GM21528 (cell line): ENCODE results near the gene CROCC2.
A peak's percentile ranks its signal among the peaks of the same experiment; 100 is the strongest.

Experiments used
- ATAC-seq: cut with Tn5 transposase; IDR thresholded peaks from one replicate; pipeline ENCODE4 v1.9.1; 2021; ENCODE audit warnings: mild to moderate bottlenecking, moderate library complexity; ENCODE audit not compliant: unreplicated experiment, low FRiP score

Gene CROCC2

DNA sequence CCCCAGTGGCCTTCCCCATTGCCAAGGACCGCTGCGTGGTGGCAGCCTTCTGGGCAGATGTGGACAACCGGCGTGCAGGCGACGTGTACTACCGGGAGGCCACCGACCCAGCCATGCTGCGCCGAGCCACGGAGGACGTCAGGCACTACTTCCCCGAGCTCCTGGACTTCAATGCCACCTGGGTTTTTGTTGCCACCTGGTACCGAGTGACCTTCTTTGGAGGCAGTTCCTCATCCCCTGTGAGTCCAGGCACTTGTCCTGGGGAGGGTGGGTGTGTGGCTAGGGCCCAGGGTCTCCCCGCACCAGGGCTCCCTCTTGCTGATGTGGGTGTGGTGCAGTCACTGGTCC, 124.2 kb downstream of the CROCC2 start:
- ATAC-seq, result no peak

- ATAC-seq, result no peak
These were observed 124.7 kb downstream of the CROCC2 start for GRCh38 chr2:241030883-241031282.

DNA sequence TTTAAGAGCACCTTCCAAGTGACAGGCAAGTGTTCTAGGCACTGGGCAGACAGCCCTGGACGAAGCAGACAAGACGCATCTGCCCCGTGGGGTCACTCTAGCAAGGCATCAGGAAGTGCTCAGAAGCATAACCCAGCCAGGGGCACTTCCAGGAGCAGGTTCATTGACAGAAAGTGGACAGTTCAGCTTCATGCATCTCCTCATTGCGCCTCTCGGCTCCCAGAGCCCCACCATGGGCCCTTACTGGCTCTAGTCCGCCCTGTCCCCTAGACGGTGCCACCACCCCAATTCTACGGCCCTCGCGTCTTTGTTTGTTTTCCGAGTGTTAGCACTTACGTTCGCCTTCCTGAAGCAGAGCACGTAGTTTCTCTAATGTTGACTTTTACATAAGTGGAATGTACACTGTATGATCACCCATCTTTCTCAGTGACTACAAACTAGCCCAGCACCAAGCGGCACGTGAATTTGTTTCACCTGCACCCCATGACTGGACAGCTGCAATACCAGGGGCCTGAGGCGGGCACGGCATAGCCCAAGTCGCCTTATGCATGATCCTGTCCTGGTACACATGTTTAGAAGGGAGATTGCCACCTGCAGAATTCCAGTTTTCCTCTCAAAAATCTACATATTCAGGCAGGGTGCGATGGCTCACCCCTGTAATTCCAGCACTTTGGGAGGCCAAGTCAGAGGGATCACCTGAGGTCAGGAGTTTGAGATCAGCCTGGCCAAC, 125.5 kb downstream of the CROCC2 start:
- ATAC-seq, result no peak

DNA sequence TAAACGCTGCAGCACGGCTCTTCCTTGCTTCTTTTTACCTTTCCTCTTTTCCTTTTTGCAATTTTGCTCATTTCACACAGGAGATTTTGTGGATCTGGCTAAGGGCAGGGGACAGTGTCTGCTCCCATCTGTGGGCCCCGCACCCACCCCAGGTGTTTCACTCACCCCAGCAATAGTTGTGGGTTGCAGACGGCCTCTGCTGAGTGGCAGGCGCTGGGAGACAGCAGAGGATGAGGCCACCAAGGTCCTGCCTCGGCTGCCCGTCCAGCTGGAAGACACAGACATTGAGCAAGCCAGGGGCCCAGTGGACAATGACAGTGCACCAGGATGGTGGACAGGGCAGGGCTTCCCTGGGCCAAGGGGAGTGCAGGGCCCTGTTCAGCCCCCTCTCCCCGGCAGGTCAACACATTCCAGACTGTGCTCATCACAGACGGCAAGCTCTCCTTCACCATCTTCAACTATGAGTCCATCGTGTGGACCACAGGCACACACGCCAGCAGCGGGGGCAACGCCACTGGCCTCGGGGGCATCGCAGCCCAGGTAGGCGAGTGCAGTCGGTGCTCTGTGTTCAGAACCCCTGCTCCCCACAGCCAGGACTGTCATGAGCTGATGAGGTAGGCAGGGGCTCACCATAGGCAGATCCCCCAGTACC, 127.3 kb downstream of the CROCC2 start:
- ATAC-seq, result no peak

DNA sequence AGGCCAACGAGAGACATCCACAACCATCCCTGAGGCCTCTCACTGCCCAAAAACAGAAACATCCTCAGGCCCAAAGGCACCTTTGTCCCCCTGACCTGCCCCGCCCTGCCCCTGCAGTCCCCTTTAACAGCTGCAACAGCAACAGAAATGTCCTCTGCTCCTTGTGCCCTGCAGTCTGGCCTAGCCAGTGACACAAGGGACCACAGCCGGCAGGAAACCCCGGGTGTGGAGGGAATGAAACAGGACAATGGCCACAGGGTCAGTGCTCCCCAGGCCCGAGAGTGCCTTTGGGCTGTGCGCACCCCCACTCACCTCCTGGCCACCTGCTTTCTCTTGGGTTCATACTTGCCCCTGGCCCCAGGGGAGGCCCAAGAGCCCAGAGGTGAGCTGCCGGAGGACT, 127.9 kb downstream of the CROCC2 start:
- ATAC-seq, result no peak

DNA sequence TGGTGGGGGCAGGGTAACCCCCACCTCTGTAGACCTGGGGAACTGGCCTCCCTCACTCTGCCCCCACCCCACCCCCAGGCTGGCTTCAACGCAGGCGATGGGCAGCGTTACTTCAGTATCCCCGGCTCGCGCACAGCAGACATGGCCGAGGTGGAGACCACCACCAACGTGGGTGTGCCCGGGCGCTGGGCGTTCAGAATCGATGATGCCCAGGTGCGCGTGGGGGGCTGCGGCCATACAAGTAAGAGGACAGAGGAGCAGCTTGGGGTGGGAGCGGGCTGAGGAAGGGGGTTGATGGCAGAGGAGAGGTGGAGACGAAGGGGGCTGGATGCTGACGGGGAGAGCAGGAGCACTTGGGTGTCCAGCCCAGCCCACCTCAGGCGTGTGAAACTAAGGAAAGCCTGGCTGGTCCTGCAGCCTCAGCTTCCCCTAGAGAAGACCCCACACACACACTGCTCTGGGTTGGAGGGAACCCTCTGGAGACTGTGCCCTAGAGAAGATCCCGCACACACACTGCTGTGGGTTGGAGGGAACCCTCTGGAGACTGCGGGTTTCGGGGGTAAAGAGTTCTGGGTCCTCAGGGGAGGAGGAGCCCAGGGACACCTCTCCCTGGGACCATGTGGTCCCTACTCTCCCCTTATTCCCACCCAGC, 128.5 kb downstream of the CROCC2 start:
- no peak for ATAC-seq

- ATAC-seq, result no peak
These were observed 129.1 kb downstream of the CROCC2 start for GRCh38 chr2:241035142-241035817.

DNA sequence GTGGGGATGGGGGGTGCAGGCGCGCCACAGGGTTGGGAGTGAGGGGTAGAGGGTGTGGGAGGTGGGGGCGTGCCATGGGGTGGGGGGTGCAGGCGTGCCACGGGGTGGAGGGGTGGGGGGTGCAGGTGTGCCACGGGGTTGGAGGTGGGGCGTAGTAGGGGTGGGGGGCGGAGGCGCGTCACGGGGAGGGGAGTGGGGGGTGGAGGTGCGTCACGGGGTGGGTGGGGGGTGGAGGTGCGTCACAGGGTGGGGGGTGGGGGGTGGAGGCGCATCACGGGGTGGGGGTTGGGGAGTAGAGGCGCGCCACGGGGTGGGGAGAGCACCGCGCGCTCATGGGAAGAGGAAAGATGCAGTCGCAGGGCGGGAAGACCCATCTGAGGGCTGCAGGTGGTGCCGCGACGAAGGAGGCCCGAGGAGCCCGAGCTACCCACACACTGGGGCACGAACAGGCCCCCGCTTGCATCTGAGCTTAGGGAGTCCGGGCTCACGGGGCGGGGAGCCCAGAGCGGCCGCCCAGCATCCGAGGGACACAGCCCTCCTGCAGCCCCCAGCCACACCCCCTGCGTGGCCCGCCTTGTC, 129.8 kb downstream of the CROCC2 start:
- no peak for ATAC-seq

DNA sequence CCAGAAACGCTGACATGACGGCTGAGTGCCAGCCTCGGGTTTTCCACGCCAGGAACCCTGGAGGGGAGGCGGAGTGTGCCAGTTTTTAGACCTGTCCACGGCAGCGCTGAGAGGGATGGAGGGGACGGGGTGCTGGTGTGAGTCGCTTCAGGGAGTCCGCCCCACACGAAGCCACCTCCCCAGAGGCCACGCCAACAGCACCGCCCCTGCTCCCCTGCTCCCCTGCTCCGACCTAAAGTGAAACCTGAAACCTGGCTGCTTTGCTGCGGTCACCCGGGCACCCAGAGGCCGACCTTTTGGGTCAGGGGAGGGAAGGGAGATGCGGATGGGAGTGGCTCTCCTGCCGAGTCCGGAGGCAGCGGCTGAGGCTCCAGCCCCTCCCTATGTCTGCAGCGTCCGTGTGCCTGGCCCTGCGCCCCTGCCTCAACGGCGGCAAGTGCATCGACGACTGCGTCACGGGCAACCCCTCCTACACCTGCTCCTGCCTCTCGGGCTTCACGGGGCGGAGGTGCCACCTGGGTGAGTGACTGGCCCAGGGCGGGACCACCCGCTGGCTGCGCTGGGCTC, 130.3 kb downstream of the CROCC2 start:
- ATAC-seq, result peak; percentile 70

DNA sequence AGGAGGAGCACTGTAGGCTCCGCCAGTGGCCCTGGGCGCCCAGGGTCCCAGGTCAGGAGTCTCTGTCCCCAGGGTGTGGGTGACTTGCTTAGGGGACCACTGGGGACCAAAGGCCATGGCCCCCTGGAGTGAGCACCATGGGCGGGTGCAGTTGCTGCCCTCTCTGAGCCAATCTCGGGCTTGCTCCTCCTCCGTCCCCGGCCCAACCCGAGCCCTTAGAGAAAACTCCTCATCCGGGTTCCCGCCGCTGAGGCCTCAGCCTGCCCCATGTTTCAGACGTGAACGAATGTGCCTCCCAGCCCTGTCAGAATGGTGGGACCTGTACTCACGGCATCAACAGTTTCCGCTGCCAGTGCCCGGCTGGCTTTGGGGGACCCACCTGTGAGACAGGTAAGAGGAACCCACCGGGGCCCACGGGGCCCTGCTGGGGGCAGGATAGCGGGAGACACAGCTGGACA, 130.9 kb downstream of the CROCC2 start:
- peak; percentile 9 for ATAC-seq

DNA sequence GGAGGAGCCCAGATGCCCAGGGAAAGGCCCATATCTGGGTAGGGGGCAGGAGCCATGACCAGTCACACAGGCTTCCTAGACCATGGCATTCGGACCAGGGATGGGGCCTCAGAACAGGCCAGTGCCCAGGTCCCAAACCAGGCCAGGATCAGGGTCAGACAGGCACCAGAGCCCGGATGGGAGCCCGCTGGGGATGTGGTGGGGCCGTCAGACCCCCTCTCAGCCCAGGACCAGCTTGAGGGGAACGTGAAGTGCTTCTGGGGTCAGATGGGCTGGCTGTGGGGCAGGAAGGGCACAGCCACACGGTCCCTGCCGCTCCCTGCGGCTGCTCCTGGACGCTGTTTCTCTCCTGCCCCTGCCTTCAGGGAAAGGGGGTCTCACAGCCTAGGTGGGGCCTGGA, 131.4 kb downstream of the CROCC2 start:
- ATAC-seq, result no peak

DNA sequence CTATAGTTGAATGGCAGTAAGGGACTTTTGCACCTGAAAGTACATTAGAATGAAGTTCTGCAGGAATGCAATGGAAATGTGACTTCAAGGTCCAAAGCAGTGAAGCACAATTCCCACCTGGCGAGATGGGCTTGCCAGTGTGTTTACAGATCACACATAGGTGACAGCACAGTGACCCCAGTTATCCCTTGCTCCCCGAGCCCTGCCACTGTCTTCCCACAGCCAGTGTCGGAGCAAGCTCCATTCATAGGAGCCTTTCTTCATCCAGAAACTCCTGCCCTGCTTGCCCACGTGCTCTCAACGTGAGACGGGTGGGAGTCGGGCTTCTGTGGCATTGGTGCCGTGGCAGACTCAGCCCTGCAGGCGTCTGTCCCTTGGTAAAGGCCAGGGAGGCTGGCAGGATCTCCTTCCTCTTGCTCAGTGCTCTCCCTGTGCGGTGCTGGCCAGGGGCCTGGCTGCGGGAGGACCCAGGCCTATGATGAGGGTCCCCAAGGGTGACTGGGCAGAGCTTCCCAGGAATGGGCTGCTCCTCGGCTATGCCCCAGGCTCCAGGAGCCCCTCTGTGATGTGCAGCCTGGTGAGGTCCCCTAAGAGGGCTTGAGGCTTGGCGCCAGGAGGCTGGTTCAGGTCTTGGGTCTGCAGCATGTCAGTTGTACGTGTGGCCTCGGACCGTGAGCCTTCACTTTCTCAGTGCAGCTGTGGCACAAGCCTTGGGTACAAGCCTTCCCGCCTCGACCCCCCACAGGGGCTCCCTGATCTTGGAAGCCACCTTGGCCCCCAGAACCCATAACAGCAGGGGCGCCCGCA, 132.4 kb downstream of the CROCC2 start:
- no peak for ATAC-seq

GRCh38 chr2:241039416-241039815, 133.3 kb downstream of the CROCC2 start:
- ATAC-seq, result no peak

- no peak for ATAC-seq
These were observed 134.1 kb downstream of the CROCC2 start for GRCh38 chr2:241040081-241040803.

DNA sequence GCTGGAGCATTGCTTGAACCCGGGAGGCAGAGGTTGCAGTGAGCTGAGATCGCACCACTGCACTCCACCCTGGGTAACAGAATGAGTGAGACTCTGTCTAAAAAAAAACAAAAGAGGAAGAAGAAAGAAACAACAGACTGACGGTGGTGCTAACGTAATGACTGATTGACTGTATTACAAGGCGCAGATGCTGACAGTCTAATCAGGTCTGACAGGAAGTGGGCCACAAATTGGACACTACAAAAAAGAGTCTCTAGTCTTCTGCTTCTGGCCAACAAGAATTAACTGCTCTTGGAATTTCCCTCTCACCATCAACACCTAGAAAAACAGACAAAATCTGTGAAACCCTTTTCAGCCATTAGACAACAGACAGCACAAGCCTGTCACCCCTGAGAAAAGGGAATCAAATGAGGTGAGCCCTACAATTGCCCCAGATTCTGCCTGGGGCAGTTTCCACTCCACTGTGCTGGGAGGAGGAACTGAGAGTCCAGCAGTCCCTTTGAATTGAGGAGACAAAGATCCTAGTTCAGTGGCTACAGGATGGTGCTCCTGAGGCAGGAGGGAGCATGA, 135.5 kb downstream of the CROCC2 start:
- ATAC-seq, result peak; percentile 47
